ENCODE results near the gene SLC8A2.

SLC8A2 gene

GRCh38 chr19:47505506-47505905 is 33.8 kb upstream of the SLC8A2 start:
- no peak for DNase-seq (ENCODE audit: low read depth)
- no peak for TF ChIP-seq CTCF (conservative IDR thresholded peaks at IDR 0.05; ENCODE audit: low read depth, low read length)
- no peak overlapping the region for H3K4me3 ChIP-seq (ENCODE audit: low read depth, low read length)

- no peak for TF ChIP-seq CTCF (conservative IDR thresholded peaks at IDR 0.05; ENCODE audit: low read depth, low read length)
- no peak for DNase-seq (ENCODE audit: low read depth)
- H3K4me3 ChIP-seq (ENCODE audit: low read depth, low read length), result no peak overlapping the region
These were observed 32.1 kb upstream of the SLC8A2 start for GRCh38 chr19:47503826-47504150.

- no peak for TF ChIP-seq CTCF (conservative IDR thresholded peaks at IDR 0.05; ENCODE audit: low read depth, low read length)
- DNase-seq (ENCODE audit: low read depth), result no peak
These were observed 31.6 kb upstream of the SLC8A2 start for GRCh38 chr19:47503130-47503825.

GRCh38 chr19:47499863-47500830 is 28.5 kb upstream of the SLC8A2 start:
- DNase-seq (ENCODE audit: low read depth), result no peak
- TF ChIP-seq CTCF (conservative IDR thresholded peaks at IDR 0.05; ENCODE audit: low read depth, low read length), result no peak
- no peak overlapping the region for H3K4me3 ChIP-seq (ENCODE audit: low read depth, low read length)

More at GRCh38 chr19:47503130-47503825, 31.6 kb upstream of the SLC8A2 start:
- H3K4me3 ChIP-seq (ENCODE audit: low read depth, low read length), result no peak overlapping the region

- no peak overlapping the region for H3K4me3 ChIP-seq (ENCODE audit: low read depth, low read length)
- DNase-seq (ENCODE audit: low read depth), result no peak
- TF ChIP-seq CTCF (conservative IDR thresholded peaks at IDR 0.05; ENCODE audit: low read depth, low read length), result no peak
These were observed 27.7 kb upstream of the SLC8A2 start for GRCh38 chr19:47499371-47499770.

- no peak for TF ChIP-seq CTCF (conservative IDR thresholded peaks at IDR 0.05; ENCODE audit: low read depth, low read length)
- H3K4me3 ChIP-seq (ENCODE audit: low read depth, low read length), result no peak overlapping the region
- DNase-seq (ENCODE audit: low read depth), result no peak
These were observed 26.9 kb upstream of the SLC8A2 start for GRCh38 chr19:47498561-47498960.

Measured in choroid plexus epithelial cell (primary cell).